D721Med (cell line): ENCODE data around the gene RPS18.

Experiments
- DNase-seq: peaks from one replicate; pipeline ENCODE4 v3.0.0; 2011; ENCODE audit warnings: low spot score; ENCODE audit not compliant: insufficient read length
- FAIRE-seq: peaks from 2 replicates; lab custom pipeline; 2011; peaks lifted over from hg19 to GRCh38; lab: Jason Lieb, UNC
- CTCF ChIP-seq: IDR thresholded peaks from 2 replicates; pipeline ENCODE4 v1.5.1; 2012; ENCODE audit warnings: mild to moderate bottlenecking, control low read depth; ENCODE audit not compliant: insufficient read depth; ENCODE audit errors: missing control alignments

RPS18 gene

GRCh38 chr6:33299237-33299944, 27.5 kb downstream of the RPS18 start:
- DNase-seq (peak; percentile 78), FAIRE-seq (no peak)
- TF ChIP-seq CTCF = peak; percentile 64

- DNase-seq (no peak), FAIRE-seq (no peak)
- no peak for TF ChIP-seq CTCF
These were observed 30.0 kb downstream of the RPS18 start for GRCh38 chr6:33301877-33302276.

- FAIRE-seq = no peak
- no peak for TF ChIP-seq CTCF
- DNase-seq = no peak
These were observed 32.3 kb downstream of the RPS18 start for GRCh38 chr6:33304216-33304615.

DNA sequence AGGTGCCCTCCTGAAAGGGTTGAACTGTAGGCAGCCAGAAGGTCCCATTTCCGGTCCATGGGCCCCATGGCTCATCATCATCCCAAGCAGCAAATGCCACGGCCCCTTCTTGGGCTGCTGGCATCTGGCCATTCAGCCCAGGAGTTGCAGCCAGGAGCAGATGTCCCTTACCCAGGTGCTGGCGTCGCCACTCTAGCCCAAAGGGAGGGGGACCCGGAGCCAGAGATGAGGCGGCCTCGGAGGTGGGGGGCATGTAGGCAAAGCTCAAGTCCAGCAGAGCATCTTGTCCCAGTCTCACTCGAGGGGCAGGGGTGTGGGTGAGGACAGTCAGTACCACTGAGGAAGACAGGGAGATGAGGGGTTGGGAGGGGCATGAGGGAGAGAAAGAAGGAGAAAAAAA, 33.2 kb downstream of the RPS18 start:
- DNase-seq = no peak
- no peak for TF ChIP-seq CTCF
- FAIRE-seq = no peak

DNA sequence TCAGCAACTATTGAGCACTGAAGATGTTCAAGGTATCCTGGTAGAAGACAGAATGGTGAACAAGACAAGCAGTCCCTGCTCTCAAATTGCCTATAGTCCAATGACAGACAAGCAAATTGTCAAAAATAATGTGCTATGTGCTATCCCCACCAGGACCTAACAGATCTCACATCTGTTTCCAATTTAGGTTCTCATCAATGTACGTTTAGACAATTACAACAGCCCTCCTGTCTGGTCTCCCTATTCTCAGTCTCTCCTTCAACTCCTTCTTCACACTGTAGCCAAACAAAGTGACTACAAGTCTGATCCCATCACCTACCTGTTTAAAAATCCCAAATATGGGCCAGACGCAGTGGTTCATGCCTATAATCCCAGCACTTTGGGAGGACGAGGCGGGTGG, 34.5 kb downstream of the RPS18 start:
- FAIRE-seq (no peak), DNase-seq (no peak)
- TF ChIP-seq CTCF = no peak

DNA sequence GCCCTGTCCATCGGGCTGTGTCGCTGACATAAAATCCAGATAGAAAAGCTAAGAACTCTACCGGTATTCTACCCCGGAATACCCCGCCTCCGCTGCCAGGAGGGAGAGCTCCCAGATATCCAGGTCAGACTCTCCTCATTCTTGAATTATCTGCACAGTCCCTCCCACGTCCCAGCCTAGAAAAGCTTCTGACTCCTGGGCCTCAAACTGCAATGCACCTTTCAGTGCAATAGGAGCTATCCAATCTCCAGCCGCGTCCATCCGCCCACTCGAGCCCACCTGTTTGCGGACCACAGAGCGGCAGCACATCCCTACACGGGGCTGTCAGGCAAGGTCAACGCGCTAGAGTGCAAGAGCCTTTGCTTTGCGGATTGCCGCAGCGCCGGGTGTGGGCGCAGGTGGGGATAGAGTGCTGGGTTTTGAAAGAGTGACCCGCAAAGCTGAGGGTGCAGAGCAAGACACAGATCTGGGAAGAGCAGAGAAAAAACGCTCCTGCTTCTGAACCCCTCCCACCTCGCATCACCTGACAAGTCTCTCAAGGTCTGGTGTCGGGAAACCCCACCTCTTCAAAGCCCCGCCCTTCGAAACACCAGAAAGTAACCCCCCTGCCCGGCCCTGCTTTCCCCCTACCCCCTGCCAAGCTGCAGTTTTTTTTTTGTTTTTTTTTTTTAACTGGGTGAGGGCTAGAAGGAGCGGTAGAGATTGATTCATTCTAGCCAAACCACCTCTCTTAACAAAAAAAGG, 40.7 kb downstream of the RPS18 start:
- TF ChIP-seq CTCF = no peak
- FAIRE-seq = no peak
- peak; percentile 68 for DNase-seq
